Frontal cortex (tissue), 4 donors: ENCODE data around the gene RNF220. TPM values are rescaled to one million over a fixed set of nuclear protein-coding genes. Genes with fewer than 3 reads are reported as not detected.

ENCODE experiments used
- DNase-seq, 2 donors: peaks; one replicate each; pipeline ENCODE4 v3.0.0; 2012; ENCODE audit warnings: low spot score in 2 of 2
- FAIRE-seq: peaks from 2 replicates; lab custom pipeline; 2012; peaks lifted over from hg19 to GRCh38; lab: Jason Lieb, UNC
- total RNA-seq: library from RNA; depleted of rRNA; stranded (reverse); fragments of >200 nt; gene quantifications from one replicate; pipeline ENCODE4 v1.2.3, GENCODE V29; 2014
- donor health status: control.
- donor health status: control.
- donor health status: control.

RNF220 gene
- total RNA-seq, 1 donor from 2014 or later = 48.1 TPM

DNA sequence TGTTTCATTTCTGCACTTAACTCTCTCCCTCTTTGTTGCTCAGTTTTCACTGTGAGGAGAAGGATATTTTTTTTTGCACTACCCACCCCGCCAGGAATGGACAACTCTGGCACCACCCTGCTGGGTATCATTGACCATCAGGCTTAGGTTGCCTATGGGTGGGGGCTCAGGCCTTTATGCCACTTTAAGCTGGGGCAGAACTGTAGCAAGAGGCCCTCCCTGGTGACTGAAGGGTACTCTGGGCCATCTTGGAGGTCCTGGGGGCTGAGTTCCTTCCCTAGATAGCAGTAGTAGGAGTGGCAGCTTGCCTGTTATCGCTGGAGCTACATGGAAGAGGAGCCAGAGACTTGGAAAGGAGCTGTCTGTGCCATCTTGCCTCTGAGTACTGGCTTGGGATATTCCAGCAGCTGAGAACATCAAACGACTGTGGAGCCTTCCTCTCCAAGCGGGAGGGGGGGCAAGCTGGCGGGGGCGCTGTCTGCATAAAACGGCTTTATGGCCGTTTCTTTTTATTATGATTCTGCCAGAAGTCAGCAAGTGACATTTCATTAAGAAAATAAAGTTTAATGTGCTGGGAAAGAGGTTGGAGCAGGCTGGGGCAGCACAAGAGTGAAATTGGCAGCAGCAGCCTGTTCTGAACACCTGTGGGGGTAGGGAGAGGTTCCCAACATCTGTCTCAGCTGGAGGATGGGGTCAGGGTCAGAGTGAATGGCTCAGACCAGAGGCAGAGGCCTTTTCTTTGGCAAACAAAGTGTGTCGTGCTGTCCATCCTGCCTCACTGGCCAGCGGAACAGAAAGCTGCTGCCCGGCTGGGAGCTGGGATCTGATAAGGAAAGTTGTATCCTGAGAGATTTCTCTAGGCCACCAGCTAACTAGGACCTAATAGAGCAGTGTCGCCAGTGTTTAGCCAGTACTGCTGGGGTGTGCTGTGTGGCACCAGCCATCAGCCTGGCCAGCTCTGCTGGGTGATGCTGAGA lies 236.4 kb downstream of the RNF220 start:
- FAIRE-seq (no peak), DNase-seq (no peak)

DNA sequence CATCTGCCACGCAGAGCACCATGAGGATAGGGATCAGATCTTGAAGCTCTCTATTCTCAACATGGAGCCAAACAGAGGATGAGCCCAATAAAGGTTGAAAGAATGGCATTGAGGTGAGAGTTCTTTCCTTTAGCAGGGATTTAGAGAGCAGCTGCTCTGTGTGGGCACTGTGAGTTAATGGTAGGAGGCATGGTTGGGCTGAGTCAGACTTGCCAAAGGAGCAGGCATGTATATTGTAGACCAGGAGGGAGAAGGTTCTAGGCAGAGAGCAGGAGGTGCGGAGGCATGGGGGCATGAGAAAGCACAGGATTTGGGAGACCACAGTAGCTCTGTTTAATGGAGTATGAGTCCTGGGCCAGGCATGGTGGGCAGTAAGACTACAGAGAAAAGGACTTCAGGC lies 237.2 kb downstream of the RNF220 start:
- no peak for FAIRE-seq
- DNase-seq = no peak

DNA sequence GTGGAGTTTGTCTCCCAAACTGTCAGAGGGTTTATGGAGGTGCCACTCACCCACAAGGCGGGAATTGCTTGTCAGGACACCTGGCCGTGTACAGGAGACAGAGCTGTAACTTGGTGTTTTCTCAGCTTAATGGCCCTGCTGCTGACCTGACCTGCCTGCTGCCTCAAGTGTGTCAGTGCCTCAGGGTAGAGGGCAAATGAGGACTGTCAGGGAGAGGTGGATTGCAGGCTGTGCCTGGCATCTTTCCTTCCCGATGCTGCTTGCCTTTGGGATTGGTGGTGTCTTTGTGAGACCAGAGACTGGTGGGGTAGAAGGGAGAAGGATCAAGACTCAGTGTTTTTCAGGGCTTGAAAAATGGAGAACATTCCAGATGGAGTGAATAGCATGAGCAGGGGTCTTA lies 237.9 kb downstream of the RNF220 start:
- DNase-seq (no peak), FAIRE-seq (no peak)

DNA sequence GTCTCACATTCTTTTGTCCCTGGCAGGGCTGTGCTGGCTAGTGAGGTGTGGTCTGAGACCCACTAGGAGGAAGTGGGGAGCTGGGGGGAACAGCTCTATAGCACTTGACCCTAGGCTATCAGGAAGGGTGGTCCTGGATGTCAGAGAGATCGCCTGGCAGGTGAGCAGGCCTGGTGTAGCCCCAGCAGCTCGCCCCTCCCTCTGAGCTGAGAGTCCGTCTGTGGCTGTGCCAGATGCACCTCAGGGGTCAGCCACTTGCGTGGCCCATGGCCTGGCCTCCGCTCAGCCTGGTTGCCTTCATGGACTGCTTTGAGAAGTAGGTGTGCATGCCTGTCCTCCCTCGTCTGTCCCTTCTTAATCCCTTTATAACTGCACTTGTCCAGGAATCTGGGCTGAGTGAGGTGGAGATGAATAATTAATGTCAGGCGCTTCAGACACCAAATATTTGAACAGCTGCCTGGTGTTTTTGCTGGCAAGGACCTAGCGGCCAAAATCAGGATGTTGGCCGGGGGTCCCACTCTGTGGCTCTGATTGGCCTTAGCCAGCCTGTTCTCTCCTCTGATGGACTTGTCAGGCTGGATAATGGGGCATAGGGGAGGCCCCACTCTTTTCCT lies 238.8 kb downstream of the RNF220 start:
- no peak for DNase-seq

DNA sequence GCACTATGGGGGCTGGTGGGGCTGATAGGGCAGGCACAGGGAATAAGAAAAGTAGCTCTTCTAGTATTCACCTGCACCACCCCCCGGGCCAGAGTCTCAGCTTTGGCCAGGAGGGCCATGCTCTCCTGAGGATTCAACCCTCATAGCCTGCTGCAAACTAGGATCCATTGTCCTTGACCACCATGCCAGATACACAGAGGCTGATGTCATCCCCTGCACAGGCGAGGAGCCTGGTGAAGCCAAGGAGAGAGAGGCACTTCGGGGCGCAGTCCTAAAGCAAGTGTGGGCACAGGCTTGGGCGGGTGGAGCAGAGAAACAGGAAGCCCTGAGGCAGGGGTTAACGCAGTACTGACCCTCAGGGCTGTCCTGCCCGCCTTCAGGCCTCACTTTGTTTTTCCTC lies 239.8 kb downstream of the RNF220 start:
- DNase-seq (no peak), FAIRE-seq (no peak)

More for the DNA sequence above, 238.8 kb downstream of the RNF220 start:
- no peak for FAIRE-seq

DNA sequence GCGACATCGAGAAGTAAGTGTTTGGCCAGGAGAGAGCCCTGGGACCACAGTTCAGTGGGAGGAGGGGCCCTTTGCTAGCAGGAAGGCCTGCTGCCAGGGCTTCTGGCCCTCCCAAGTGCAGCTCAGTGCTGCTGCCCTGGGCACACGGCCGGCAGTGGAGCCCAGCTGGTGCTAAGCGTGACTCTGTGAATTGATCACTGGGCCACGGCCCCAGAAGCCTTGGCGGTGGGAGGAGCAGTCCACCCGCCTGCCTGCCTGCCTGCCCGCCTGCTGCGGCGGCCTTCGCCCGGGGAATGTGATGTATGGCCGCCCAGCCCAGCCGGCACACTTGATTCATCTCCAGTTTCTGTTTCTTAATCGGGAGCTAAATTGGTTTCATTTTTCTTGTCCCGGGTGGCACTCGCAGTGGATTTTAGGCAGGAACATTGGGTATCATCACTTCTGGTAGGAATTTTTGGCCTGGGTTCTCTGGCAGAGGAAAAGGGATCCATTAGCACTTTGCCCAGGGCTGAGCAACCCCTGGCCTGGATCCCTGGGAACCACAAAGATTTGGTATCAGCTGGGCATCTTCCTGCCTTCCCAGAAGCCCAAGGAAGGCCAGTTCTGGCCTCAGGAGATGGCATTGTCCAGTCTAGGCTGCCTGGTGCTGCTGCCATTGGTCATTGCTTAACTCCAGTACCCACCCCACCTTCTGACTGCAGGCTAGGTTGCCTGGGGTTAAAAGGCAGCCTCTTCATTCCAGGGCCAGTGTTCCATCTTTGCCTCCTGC lies 240.6 kb downstream of the RNF220 start:
- peak; percentile 77 to 82 for DNase-seq
- no peak for FAIRE-seq

DNA sequence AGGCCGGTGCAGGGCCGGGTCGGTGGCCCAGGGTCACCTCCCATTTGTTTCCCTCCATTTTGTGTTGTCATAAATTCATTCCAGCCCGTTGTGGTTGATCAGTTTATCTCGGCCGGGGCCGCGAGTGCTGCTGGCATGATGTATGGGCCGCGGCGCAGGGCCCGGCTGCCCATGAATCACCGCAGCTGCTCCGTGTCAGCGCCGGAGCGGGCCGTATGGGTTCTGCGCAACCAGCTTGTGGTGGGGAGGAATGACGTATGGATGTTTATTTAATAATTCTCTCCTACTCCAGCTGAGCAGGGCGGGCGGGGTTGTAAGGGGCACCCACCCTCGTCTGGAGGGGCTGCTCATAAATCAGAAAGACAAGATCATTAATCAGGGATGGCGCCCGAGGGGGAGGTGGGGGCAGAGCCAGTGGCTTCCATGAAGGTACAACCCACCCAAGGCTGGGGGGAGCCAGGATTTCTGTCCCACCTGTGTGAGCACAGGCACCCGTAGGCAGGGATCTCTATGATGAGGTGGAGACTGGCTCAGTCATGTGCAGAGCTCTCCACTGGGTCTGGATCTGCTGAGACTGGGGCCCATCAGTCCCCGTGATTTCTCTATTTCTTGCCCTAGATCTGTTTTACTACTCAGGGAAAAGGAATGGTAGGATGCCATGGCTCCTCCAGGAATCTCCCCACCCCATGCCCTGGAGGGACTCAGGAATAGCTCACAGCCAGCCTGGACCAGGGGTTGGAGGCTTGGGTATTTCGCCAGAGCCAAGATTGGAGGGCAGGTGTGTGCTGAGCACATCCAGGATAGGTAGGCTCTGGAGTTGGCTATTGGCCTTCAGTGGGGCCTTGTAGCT lies 241.4 kb downstream of the RNF220 start:
- DNase-seq (no peak), FAIRE-seq (no peak)

DNA sequence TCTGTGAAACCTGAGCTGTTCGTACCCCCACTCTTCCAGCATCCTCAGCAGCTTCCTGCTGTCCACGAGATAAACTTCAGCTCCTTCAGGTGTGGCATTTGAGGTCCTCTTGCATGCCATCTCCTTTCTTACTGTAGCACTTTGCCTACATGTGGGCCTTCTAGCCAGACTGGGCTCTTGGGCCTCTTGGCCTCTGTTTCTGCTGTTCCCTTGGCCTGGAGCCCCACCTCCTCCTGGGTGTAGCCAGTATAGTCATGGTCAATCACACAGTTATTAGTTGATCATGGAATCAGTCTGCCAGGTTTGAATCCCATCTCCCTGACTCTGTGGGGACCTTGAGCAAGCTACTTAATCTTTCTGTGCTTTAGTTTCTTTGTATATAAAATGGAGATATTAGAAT lies 242.8 kb downstream of the RNF220 start:
- DNase-seq (no peak), FAIRE-seq (no peak)

DNA sequence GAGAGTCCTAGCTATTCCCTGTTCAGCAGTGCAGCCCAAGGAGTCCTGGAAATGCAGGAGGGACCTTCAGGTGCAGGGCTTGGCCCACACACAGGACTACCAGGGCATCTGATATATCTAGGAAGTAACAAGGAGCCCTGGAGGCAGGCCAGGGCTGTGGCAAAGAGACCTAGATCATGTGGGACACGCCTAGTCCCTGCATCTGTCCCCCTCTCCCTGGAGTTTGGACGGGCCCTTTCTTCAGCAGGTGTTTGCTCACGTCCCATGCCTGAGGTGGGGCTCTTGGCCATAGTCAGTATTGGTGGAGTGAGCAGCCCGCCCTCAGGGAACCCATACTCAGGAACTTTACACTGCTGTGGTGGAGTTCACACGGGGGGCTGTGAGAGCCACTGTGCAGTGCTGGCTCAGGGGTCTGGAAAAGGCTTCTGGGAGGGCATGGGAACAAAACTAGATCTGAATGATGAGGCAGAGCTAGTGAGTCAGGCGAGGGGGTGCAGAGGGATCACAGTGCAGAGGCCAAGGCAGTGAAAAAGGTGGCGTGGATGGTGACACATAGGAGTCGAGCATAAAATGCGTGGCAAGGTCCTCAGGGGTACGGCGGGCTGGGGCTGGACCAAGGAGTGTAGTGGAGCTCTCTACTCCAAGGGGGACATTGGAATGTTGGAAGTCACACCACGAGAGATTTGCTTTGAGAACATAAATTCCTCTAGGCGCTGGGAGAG lies 243.6 kb downstream of the RNF220 start:
- DNase-seq = no peak
- no peak for FAIRE-seq

DNA sequence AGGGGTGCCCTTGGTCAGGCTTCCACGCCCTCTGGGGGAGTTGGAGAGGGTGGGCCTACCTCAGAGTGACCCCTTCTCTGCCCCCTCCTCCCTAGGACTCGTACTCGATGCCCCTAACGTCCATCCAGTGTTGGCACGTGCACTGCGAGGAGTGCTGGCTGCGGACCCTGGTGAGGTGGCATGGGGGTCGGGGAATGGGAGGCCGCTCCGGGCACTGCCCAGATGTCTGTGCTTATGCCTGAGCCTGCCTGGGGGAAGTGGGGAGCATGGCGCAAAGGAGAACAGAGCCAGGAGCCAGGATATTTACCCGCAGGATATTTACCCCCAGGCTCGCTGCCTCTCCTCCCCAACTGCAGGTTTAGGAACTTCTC lies 244.7 kb downstream of the RNF220 start:
- FAIRE-seq (no peak), DNase-seq (no peak)

DNA sequence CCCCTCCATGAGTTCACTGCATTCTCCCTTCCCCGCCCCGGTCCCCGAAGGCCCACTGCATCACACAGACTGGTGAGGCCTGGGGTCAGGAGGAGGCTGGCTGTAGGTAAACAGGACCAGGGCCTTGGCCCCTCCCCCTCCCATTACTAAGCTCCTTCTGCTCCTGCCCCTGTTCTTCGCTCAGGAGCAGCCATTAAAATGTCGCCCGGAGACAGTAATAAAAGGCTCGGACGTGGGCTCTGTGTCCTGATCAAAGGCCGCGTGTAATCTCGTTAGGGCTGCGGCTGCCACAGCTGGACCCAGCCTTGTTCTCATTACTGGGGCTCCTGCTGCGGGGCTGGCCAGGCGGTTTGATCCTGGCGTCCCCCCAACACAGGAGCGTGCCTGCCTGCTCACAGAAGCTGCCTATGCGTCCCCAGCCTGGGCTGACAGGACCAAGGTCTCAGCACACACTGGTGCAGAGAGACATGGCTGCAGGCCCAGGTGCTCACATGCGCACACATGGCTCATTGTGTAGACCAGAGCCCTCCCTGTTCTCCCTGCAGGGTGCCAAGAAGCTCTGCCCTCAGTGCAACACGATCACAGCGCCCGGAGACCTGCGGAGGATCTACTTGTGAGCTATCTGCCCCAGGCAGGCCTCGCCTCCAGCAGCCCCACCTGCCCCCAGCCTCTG lies 245.2 kb downstream of the RNF220 start:
- DNase-seq (peak in 1 of 2 donors; percentile 32), FAIRE-seq (no peak)

DNA sequence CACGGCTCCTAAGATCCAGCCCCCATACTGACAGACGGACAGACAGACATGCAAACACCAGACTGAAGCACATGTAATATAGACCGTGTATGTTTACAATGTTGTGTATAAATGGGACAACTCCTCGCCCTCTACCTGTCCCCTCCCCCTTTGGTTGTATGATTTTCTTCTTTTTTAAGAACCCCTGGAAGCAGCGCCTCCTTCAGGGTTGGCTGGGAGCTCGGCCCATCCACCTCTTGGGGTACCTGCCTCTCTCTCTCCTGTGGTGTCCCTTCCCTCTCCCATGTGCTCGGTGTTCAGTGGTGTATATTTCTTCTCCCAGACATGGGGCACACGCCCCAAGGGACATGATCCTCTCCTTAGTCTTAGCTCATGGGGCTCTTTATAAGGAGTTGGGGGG lies 246.0 kb downstream of the RNF220 start:
- FAIRE-seq = no peak
- DNase-seq = no peak

DNA sequence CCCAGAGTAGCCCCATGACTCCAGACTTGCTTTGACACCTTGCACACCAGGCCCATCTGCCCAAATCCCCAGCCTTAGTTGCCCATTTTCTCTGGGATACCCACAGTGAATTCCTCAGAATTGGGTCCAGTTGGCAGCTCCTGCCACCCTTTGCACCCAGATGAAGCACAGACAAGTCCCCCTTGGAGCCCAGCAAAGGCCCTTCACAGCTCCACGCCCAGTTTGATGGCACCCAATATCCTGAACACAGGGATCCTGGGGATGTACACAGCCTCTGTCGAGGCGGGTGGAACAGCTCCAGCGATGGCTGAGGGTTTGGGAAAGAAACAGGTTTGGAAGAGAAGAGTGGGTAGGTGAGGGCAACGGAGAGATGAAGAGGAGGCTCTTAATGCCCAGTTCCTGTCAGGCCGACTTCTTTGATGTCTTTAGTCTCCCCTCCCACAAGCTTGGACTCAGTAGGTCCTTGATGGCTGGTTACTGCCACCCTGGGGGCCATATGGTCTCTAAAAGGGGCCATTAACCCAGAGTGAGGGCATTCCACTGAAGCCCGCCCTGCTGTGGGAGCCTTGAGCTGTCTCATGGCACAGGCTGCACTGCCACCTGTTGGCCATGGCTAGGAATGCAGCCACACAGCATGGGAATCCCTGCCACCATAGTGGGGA lies 247.5 kb downstream of the RNF220 start:
- FAIRE-seq (no peak), DNase-seq (peak; percentile 69 to 83)

DNA sequence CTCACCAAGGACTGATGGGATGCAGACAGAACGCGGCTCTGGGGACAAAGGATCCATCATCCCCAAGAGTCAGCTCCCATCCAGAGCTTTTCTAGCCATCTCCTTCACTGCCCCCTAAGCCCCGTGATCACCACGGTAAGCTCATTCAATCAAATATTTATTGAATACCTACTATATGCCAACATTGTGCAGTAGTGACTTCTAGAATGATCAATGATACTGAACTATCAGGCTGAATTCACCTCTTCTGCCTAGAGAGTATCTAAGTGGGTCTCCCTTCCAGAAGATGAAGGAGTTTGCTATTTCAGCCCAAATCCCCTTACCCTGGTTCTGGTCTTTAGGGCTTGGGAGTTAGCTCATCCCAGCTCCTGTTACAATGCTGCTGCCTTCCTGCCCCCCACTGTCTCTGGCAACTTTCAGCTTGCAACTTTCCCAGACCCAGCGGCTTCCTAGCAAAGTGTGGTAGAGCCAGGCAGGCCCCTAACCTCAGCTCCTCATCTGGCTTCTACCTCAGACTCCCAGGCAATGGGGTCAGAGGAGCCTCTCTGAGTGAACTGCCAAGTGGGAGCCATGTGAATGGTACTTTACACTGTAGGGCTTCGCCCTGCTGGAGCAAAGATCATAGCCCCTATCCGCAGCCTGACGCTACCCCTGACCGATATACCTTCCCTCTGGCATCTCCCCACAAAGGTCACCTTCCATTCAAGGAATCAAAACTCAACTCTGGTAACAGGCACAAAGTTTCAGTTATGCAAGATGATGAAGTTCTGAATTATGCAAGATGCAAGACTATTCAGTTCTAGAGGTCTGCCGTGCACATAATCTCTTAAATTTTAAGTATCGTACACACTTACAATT lies 248.3 kb downstream of the RNF220 start:
- FAIRE-seq (no peak), DNase-seq (no peak)

DNA sequence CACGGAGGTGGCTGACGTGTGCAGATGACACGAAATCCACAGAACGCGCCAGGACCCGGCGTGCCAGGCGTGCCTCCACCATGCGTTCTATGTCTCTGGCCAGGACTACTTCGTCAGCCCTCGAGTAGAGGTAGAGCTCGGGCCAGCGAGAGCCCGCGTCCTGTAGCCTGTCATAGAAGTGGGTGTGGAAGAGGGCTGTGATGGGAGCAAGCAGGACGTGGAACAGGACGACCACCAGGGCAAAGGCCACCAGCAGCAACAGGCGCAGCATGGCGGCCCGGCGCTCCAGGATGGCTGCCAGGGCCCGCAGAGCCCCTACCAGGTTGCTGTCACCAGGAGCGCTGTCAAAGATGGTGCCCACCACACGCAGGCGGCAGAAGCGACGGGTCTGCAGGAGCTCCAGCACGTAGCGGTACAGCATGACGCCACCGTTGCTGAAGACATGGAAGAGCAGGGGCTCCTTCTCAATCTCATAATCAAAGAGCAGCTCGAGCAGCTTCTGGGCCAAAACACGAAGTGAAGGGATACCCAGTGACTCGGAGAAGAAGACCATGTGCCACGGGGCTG lies 249.6 kb downstream of the RNF220 start:
- DNase-seq (no peak), FAIRE-seq (no peak)

DNA sequence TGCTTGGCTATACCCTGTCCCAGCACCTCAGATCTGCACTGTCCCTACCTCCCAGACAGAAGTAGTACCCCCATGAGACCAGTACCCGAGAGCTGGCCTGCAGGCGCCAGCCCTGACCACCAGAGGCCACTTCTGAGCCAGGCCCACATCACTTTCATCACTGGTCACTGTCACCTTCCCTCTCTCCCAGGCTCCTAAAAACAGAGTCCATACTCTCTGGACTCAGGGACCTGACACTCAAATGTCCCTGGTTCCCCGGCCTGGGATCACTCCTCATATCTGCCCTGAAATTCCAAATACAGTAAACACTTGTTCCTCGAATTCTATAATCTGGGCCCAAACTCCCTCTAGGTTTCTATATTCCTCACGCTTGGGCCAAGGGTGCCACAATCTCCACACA lies 250.6 kb downstream of the RNF220 start:
- FAIRE-seq = no peak
- peak in 1 of 2 donors; percentile 46 for DNase-seq

DNA sequence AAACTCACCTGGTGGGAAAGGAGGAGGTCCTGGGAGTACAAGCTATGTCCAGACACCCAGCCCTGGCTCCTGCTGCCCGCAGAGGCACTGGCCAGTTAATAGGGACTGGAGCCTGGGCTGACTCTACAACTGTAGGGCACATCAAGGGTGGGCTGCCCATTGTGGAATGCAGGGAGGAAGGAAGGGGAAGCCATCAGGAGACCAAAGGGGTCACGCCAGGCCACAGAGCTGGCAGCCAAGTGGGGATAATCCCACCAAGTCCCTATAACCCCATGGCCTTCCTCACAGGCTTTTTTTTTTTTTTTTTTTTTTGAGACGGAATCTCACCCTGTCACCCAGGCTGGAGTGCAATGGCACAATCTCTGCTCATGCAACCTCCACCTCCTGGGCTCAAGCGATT lies 254.5 kb downstream of the RNF220 start:
- FAIRE-seq = no peak

More for the DNA sequence above, 254.5 kb downstream of the RNF220 start:
- no peak for DNase-seq
